GM23338 (cell line): ENCODE results near the gene TIAM1.

Experiments used
- EZH2 ChIP-seq: fragments of 200-600 bp; sonication (generic); IDR thresholded peaks from one replicate; pipeline ENCODE4 v1.8.0; 2017; ENCODE audit warnings: antibody characterized with exemption, mild to moderate bottlenecking, low read depth; ENCODE audit not compliant: unreplicated experiment
- EZH2phosphoT487 ChIP-seq: fragments of 200-600 bp; sonication (generic); IDR thresholded peaks from one replicate; pipeline ENCODE4 v1.8.1; 2018; ENCODE audit warnings: antibody characterized with exemption; ENCODE audit not compliant: unreplicated experiment
- POLR2AphosphoS5 ChIP-seq: IDR thresholded peaks from 2 replicates; pipeline ENCODE4 v1.6.1; 2016; ENCODE audit warnings: antibody characterized with exemption, low read depth
- STAT1 ChIP-seq: IDR thresholded peaks from one replicate; pipeline ENCODE4 v1.6.1; 2016; ENCODE audit warnings: antibody characterized with exemption; ENCODE audit not compliant: unreplicated experiment
- TF ChIP-seq, protein P1 (sequence below), 2 experiments: fragments of 200-600 bp in 1 of 2; sonication (generic) in 1 of 2; conservative IDR thresholded peaks; 2 replicates each; pipeline versions ENCODE4 v1.5.1 to v1.6.1; 2016 to 2017; ENCODE audit warnings: antibody characterized with exemption in 2 of 2, low read depth in 2 of 2, mild to moderate bottlenecking in 2 of 2, moderate library complexity in 1 of 2

DNA sequence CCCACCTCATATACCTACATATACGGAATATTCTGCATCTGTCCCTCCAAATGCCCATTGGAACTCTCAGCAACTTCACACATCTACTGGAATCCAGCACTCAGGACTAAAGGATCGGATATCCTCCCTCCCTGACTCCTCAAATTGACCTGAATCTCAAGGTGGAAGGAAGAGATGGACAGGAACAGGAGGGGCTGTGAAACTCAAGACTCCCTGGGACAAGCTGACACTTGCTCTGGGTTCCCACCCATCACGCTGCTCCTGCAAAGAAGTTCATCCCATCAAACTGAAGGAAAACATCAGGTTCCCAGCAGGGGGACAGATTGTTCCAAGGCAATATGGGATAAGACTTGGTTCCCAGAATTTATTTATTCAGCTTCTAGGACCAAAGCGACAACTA lies 30.3 kb upstream of the TIAM1 start:
- TF ChIP-seq POLR2AphosphoS5 (no peak), EZH2 (no peak), EZH2phosphoT487 (no peak), STAT1 (no peak)
- TF ChIP-seq, protein P1, sequence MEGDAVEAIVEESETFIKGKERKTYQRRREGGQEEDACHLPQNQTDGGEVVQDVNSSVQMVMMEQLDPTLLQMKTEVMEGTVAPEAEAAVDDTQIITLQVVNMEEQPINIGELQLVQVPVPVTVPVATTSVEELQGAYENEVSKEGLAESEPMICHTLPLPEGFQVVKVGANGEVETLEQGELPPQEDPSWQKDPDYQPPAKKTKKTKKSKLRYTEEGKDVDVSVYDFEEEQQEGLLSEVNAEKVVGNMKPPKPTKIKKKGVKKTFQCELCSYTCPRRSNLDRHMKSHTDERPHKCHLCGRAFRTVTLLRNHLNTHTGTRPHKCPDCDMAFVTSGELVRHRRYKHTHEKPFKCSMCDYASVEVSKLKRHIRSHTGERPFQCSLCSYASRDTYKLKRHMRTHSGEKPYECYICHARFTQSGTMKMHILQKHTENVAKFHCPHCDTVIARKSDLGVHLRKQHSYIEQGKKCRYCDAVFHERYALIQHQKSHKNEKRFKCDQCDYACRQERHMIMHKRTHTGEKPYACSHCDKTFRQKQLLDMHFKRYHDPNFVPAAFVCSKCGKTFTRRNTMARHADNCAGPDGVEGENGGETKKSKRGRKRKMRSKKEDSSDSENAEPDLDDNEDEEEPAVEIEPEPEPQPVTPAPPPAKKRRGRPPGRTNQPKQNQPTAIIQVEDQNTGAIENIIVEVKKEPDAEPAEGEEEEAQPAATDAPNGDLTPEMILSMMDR (conservative IDR thresholded peaks at IDR 0.05; ENCODE audit: low read depth in 2 of 2), result no peak
